Measurements from ENCODE around the gene MUC12. TPM values are rescaled to one million over a fixed set of nuclear protein-coding genes. Genes with fewer than 3 reads are reported as not detected.

Gene MUC12
- total and polyA plus RNA-seq, 2 of the 8 experiments (the other 6 are each of a cell fraction or from before 2014, with no cell fraction given), result 7.7 to 16.2 TPM

- Histone ChIP-seq H2BK5ac (ENCODE audit: low read depth, low read length) (no peak overlapping the region), H3K23ac (ENCODE audit: insufficient read length) (no peak overlapping the region), H3K79me1 (ENCODE audit: low read depth, low read length) (no peaks in the 10 kb centered on the region), H3K4me2 (ENCODE audit: insufficient read depth in 1 of 2, low read depth in 2 of 2, low read length in 2 of 2) (no peak overlapping the region), H2BK12ac (ENCODE audit: low read depth, low read length) (no peak overlapping the region), H3K4ac (replicated peaks; ENCODE audit: insufficient read length, low read depth, low read length) (no peak overlapping the region), H3K9me3 (ENCODE audit: insufficient read depth in 2 of 2, low read depth in 1 of 2, low read length in 1 of 2) (peaks cover 2 to 4% of the 10 kb centered on the region in 2 experiments; a peak in 2 of 4 replicates), H2BK120ac (replicated peaks; ENCODE audit: low read depth, low read length) (peak overlapping the region; percentile 48), H3K4me3 (ENCODE audit: extremely low read depth in 1 of 4, insufficient read depth in 2 of 4, low read depth in 3 of 4, low read length in 4 of 4) (no peak overlapping the region), H4K8ac (ENCODE audit: extremely low read depth, insufficient read depth, low read length) (no peak overlapping the region), H2AFZ (ENCODE audit: low read length) (no peak overlapping the region), H3K27ac (ENCODE audit: low read depth, low read length) (no peak overlapping the region), H2BK20ac (ENCODE audit: low read length) (0 out of 2 replicates have a peak overlapping the region, but pooled peaks have one; percentile 82), H2AK5ac (ENCODE audit: low read depth, low read length) (no peak overlapping the region), H3K56ac (replicated peaks; ENCODE audit: insufficient read length, low read depth, low read length) (no peak overlapping the region), H4K20me1 (replicated peaks in 1 of 2; ENCODE audit: control insufficient read depth in 1 of 2, insufficient read depth in 2 of 2, low read length in 2 of 2) (no peaks in the 10 kb centered on the region), H4K5ac (ENCODE audit: insufficient read length, low read depth, low read length) (no peak overlapping the region), H3K18ac (ENCODE audit: extremely low read depth, low read length) (no peak overlapping the region; the same call in 1 of the 2 replicates), H2BK15ac (ENCODE audit: low read length) (no peak overlapping the region), H3K79me2 (ENCODE audit: control insufficient read depth in 1 of 2, insufficient read depth in 2 of 2, low read length in 2 of 2) (no peaks in the 10 kb centered on the region), H3K14ac (ENCODE audit: insufficient read length) (no peak overlapping the region), H3K4me1 (replicated peaks in 1 of 4; ENCODE audit: control insufficient read depth in 3 of 4, insufficient read depth in 4 of 4, low read length in 3 of 4) (peaks cover 0 to 6% (median 4%) of the 10 kb centered on the region in 4 experiments; a peak in 3 of 7 replicates), H3K27me3 (replicated peaks in 1 of 4; ENCODE audit: control insufficient read depth in 3 of 4, extremely low read depth in 1 of 4, insufficient read depth in 3 of 4, low read length in 3 of 4) (no peaks in the 10 kb centered on the region), H4K91ac (replicated peaks; ENCODE audit: insufficient read length, low read length) (peak overlapping the region; percentile 38), H3K36me3 (ENCODE audit: control insufficient read depth in 2 of 4, insufficient read depth in 4 of 4, low read length in 3 of 4) (no peaks in the 10 kb centered on the region), H3K9ac (replicated peaks in 1 of 4; ENCODE audit: extremely low read depth in 1 of 4, low read depth in 3 of 4, low read length in 3 of 4) (no peak overlapping the region), H3K23me2 (ENCODE audit: low read depth, low read length) (peaks cover 2% of the 10 kb centered on the region; the same call in 1 of the 2 replicates)
- FAIRE-seq, result no peak
- no peak for DNase-seq (ENCODE audit: low read depth in 1 of 2, low spot score in 2 of 2)
- 91% methylated on average over 9 of the region's 9 CpGs; no CpG with 5 or more reads in 1 of the 2 experiments for WGBS, 2 experiments (ENCODE audit: extremely low coverage in 1 of 2, insufficient coverage in 1 of 2, insufficient read length in 1 of 2, insufficient replicate concordance in 2 of 2, low coverage in 1 of 2, low lambda C conversion rate in 2 of 2, missing lambda C conversion rate in 1 of 2)
- POLR2A ChIA-PET (ENCODE audit: partially characterized antibody), result interaction anchor here (1.8 kb wide), 1 partner anchor 9 kb away, joined by 5 read pairs; no protein-coding TSS in a partner anchor
- CTCF ChIA-PET (ENCODE audit: partially characterized antibody), result interaction anchor here (0.6 to 1.4 kb wide), 2 partner anchors 30 to 77 kb away, joined by 3 to 4 read pairs; partner anchors contain the start of gene MUC17
- TF ChIP-seq RNF2 (IDR thresholded peaks at IDR 0.05; ENCODE audit: borderline replicate concordance, low read depth, low read length, missing control alignments, poor library complexity, severe bottlenecking) (no peak), CEBPB (IDR thresholded peaks at IDR 0.05; ENCODE audit: low read depth, low read length) (peak; percentile 63; the same call in 1 of the 2 replicates)
Observed at GRCh38 chr7:100942045-100942774, 27.2 kb upstream of the MUC12 start.
